Lower lobe of right lung (tissue), 2 donors: Measurements from ENCODE around the gene UBE2O. TPM values are rescaled to one million over a fixed set of nuclear protein-coding genes. Genes with fewer than 3 reads are reported as not detected.

Experiments
- ATAC-seq, 2 donors: fragments of 200-7000 bp; cut with Tn5 transposase; one replicate each; pipeline ENCODE4 v1.9.1; 2020 to 2022; ENCODE audit warnings: mild to moderate bottlenecking in 2 of 2, moderate library complexity in 2 of 2
- DNase-seq: peaks from one replicate; pipeline ENCODE4 v3.0.0-alpha.2; 2020
- H3K27ac ChIP-seq: fragments of 200-600 bp; one replicate; pipeline ENCODE4 v1.8.0; 2022
- H3K27me3 ChIP-seq: fragments of 200-600 bp; one replicate; pipeline ENCODE4 v1.8.0; 2022; ENCODE audit warnings: low read depth
- H3K36me3 ChIP-seq: fragments of 200-600 bp; one replicate; pipeline ENCODE4 v1.8.0; 2022; ENCODE audit warnings: mild to moderate bottlenecking
- H3K4me1 ChIP-seq: fragments of 200-600 bp; one replicate; pipeline ENCODE4 v1.8.0; 2022
- H3K4me3 ChIP-seq: fragments of 200-600 bp; one replicate; pipeline ENCODE4 v1.8.0; 2022; ENCODE audit warnings: mild to moderate bottlenecking
- H3K9me3 ChIP-seq: fragments of 200-600 bp; one replicate; pipeline ENCODE4 v1.8.0; 2022
- CTCF ChIP-seq: fragments of 200-600 bp; IDR thresholded peaks from one replicate; pipeline ENCODE4 v1.8.0; 2022; ENCODE audit warnings: antibody characterized with exemption, mild to moderate bottlenecking
- intact Hi-C: fragments of 100-400 bp; cut with DNase I; formaldehyde crosslinking; loops from one replicate; pipeline ENCODE4 v1.11.0; 2022
- total RNA-seq: library from RNA; stranded (reverse); fragmentation: NEBNext Ultra II Directional; extraction: Animal tissue kit (Norgen Biotek cat#: 25700); gene quantifications from one replicate; pipeline ENCODE4 v1.2.1, GENCODE V29; 2021
- donor health status: DM: no; HTN: yes; CAD: no; lungs with severe emphysema.

UBE2O gene
- total RNA-seq, 1 donor from 2014 or later, result 18.2 TPM

DNA sequence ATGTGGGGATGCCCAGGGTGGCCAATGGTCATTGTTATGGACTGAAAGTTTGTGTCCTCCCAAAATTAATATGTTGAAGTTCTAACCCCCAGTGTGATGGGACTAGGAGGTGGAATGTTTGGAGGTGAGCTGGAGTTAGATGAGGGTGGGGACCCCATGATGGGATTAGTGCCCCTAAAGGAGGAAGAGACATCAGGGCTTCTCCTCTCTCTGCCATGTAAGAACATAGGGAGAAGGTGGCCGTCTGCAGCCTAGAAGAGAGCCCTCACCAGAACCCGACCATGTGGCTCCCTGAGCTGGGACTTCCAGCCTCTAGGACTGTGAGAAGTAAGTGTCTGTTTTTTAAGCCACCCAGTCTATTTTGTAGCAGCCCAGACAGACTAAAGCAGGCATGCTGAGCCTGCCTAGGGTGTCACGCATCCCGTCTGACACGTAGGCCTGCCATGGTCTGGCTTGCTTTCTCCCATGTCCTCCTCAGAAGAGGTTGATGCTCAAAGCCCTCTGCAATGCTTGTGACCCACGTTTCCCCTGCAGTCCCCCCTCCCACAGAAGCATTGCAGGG, 95.3 kb downstream of the UBE2O start:
- ATAC-seq (no peak), DNase-seq (no peak)
- no peak for TF ChIP-seq CTCF
- intact Hi-C loops, result no loop called here
- peaks cover 17% of the 10 kb centered on the region for H3K4me1 ChIP-seq
- no peaks in the 10 kb centered on the region for H3K27me3 ChIP-seq
- H3K36me3 ChIP-seq, result no peaks in the 10 kb centered on the region
- no peaks in the 10 kb centered on the region for H3K9me3 ChIP-seq
- no peak overlapping the region for H3K27ac ChIP-seq
- no peak overlapping the region for H3K4me3 ChIP-seq

GRCh38 chr17:76356803-76357456, 96.0 kb downstream of the UBE2O start:
- H3K27me3 ChIP-seq, result no peaks in the 10 kb centered on the region
- H3K4me3 ChIP-seq, result no peak overlapping the region
- H3K9me3 ChIP-seq, result no peaks in the 10 kb centered on the region
- no peak for TF ChIP-seq CTCF
- no peak overlapping the region for H3K27ac ChIP-seq
- ATAC-seq (no peak), DNase-seq (no peak)
- no peaks in the 10 kb centered on the region for H3K36me3 ChIP-seq
- intact Hi-C loops, result no loop called here
- H3K4me1 ChIP-seq, result peaks cover 16% of the 10 kb centered on the region

GRCh38 chr17:76354747-76355310, 98.1 kb downstream of the UBE2O start:
- H3K4me3 ChIP-seq, result peak overlapping the region; percentile 95

GRCh38 chr17:76354317-76354729, 98.6 kb downstream of the UBE2O start:
- DNase-seq, result peak; percentile 51
- peak overlapping the region; percentile 89 for H3K27ac ChIP-seq

More at GRCh38 chr17:76354747-76355310, 98.1 kb downstream of the UBE2O start:
- Histone ChIP-seq H3K36me3 (no peaks in the 10 kb centered on the region), H3K9me3 (no peaks in the 10 kb centered on the region), H3K27me3 (no peaks in the 10 kb centered on the region), H3K27ac (no peak overlapping the region), H3K4me1 (peaks cover 21% of the 10 kb centered on the region)
- intact Hi-C loops, result no loop called here
- ATAC-seq, result no peak
- peak; percentile 36 for DNase-seq
- no peak for TF ChIP-seq CTCF

More at GRCh38 chr17:76354317-76354729, 98.6 kb downstream of the UBE2O start:
- Histone ChIP-seq H3K4me1 (peaks cover 21% of the 10 kb centered on the region), H3K9me3 (no peaks in the 10 kb centered on the region), H3K4me3 (peak overlapping the region; percentile 95), H3K36me3 (no peaks in the 10 kb centered on the region), H3K27me3 (no peaks in the 10 kb centered on the region)
- no peak for ATAC-seq
- no peak for TF ChIP-seq CTCF
- intact Hi-C loops, result no loop called here
